GM12892 (cell line): ENCODE results near the gene HOXB9.

ENCODE experiments used
- POLR2A ChIP-seq: IDR thresholded peaks from 2 replicates; pipeline ENCODE4 v1.6.1; 2011; ENCODE audit warnings: low read depth, low read length, control low read depth
- TAF1 ChIP-seq: IDR thresholded peaks from 2 replicates; pipeline ENCODE4 v1.6.1; 2011; ENCODE audit warnings: low read depth, mild to moderate bottlenecking, control low read depth, low read length, borderline replicate concordance

DNA sequence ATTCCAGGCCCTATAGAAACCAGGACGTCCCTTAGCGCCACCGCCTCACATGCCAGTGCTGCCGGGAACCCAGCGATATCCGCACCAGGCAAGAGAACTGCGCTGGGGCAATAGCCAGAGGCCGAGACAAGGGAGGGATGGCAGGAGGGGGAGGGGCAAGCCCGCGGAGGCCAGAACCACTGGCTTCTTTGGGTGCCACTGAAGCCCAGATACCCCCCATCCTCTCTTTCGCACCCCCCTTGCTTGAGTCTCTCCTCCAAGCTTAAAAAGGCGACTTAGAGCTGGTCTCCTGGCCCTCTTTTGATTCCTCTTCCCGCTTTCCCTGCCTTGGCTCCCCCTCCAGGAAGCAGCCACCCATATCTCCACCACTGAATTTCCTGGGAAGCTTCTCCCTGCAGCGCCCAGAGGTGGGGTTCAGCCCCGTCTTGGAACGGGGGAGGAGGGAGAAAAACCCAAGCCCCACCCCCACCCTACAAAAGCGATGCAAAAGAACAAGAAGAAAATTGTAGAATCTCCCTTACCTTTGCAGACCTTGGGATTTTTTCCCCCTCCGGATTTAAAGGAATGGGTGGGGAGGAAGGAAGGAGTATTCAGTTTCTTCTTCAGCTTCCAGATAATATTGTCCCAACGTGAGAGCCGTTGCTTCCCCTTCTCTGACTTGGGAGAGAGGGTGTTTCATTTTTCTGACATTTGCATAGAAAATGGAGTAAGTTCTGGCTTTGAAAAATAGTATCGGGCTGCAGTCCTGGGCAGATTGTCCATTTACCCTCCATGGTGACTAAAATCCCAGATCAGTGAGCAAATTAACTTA is 22.0 kb downstream of the HOXB9 start:
- no peak for TF ChIP-seq POLR2A
- no peak for TF ChIP-seq TAF1
